Ectodermal cell (in vitro differentiated cells): ENCODE results near the gene CHKA.

Experiments used
- H3K27ac ChIP-seq: 2 replicates; pipeline ENCODE4 v1.7.0; 2013; ENCODE audit warnings: mild to moderate bottlenecking, low read depth, low read length; ENCODE audit not compliant: insufficient read depth, poor library complexity, severe bottlenecking
- H3K27me3 ChIP-seq: 2 replicates; pipeline ENCODE4 v1.7.0; 2013; ENCODE audit warnings: mild to moderate bottlenecking, low read length; ENCODE audit not compliant: insufficient read depth, control insufficient read depth, poor library complexity, severe bottlenecking
- H3K36me3 ChIP-seq: one replicate; pipeline ENCODE4 v1.7.0; 2013; ENCODE audit warnings: low read length; ENCODE audit not compliant: control insufficient read depth, insufficient read depth
- H3K4me1 ChIP-seq: one replicate; pipeline ENCODE4 v1.7.0; 2013; ENCODE audit warnings: low read length; ENCODE audit not compliant: control insufficient read depth, insufficient read depth
- H3K4me3 ChIP-seq: 2 replicates; pipeline ENCODE4 v1.7.0; 2013; ENCODE audit warnings: low read depth, low read length, control low read depth; ENCODE audit not compliant: insufficient read depth
- H3K9me3 ChIP-seq: 2 replicates; pipeline ENCODE4 v1.7.0; 2013; ENCODE audit warnings: mild to moderate bottlenecking, low read length, moderate library complexity; ENCODE audit not compliant: control insufficient read depth
- WGBS, 2 experiments: methylation state at CpG; one replicate each; pipeline ENCODE4 v1.1.7; 2013; ENCODE audit warnings: missing lambda C conversion rate in 2 of 2; 5-methylcytosine and 5-hydroxymethylcytosine counted together

The CHKA gene

GRCh38 chr11:68092411-68092810, 28.8 kb downstream of the CHKA start:
- Histone ChIP-seq H3K27me3 (no peaks in the 10 kb centered on the region), H3K4me3 (no peak overlapping the region), H3K9me3 (no peaks in the 10 kb centered on the region), H3K27ac (peak overlapping the region; percentile 26), H3K4me1 (peaks cover 3% of the 10 kb centered on the region), H3K36me3 (peaks cover 4% of the 10 kb centered on the region)
- 86 to 96% methylated on average over 2 of the region's 2 CpGs for WGBS, 2 experiments

- Histone ChIP-seq H3K27me3 (no peaks in the 10 kb centered on the region), H3K4me1 (peaks cover 3% of the 10 kb centered on the region), H3K27ac (no peak overlapping the region), H3K9me3 (no peaks in the 10 kb centered on the region), H3K36me3 (peaks cover 4% of the 10 kb centered on the region), H3K4me3 (no peak overlapping the region)
- WGBS, 2 experiments = 94 to 95% methylated on average over 6 of the region's 6 CpGs
Measured at GRCh38 chr11:68090706-68091105, 30.5 kb downstream of the CHKA start.

- WGBS, 2 experiments = 83 to 100% methylated on average over 1 of the region's 1 CpG
- peaks cover 4% of the 10 kb centered on the region for H3K36me3 ChIP-seq
- no peaks in the 10 kb centered on the region for H3K27me3 ChIP-seq
Measured at GRCh38 chr11:68090287-68090686, 30.9 kb downstream of the CHKA start.

GRCh38 chr11:68089679-68090078, 31.5 kb downstream of the CHKA start:
- Histone ChIP-seq H3K27me3 (no peaks in the 10 kb centered on the region), H3K36me3 (peaks cover 4% of the 10 kb centered on the region), H3K27ac (no peak overlapping the region), H3K9me3 (no peaks in the 10 kb centered on the region), H3K4me3 (no peak overlapping the region), H3K4me1 (peaks cover 3% of the 10 kb centered on the region)
- 95% methylated on average over 8 of the region's 8 CpGs for WGBS, 2 experiments

More at GRCh38 chr11:68090287-68090686, 30.9 kb downstream of the CHKA start:
- no peak overlapping the region for H3K4me3 ChIP-seq
- no peak overlapping the region for H3K27ac ChIP-seq
- peaks cover 3% of the 10 kb centered on the region for H3K4me1 ChIP-seq
- no peaks in the 10 kb centered on the region for H3K9me3 ChIP-seq

- H3K9me3 ChIP-seq = no peaks in the 10 kb centered on the region
- H3K27me3 ChIP-seq = no peaks in the 10 kb centered on the region
- H3K4me3 ChIP-seq = no peak overlapping the region
- no peak overlapping the region for H3K27ac ChIP-seq
- H3K4me1 ChIP-seq = no peaks in the 10 kb centered on the region
- no peaks in the 10 kb centered on the region for H3K36me3 ChIP-seq
- WGBS, 2 experiments = 92 to 100% methylated on average over 1 to 3 of the region's 3 CpGs
Measured at GRCh38 chr11:68083517-68083916, 37.7 kb downstream of the CHKA start.

GRCh38 chr11:68082481-68082880, 38.7 kb downstream of the CHKA start:
- Histone ChIP-seq H3K4me1 (no peaks in the 10 kb centered on the region), H3K9me3 (no peaks in the 10 kb centered on the region), H3K27ac (no peak overlapping the region), H3K4me3 (no peak overlapping the region), H3K27me3 (no peaks in the 10 kb centered on the region), H3K36me3 (no peaks in the 10 kb centered on the region)
- 83 to 100% methylated on average over 1 to 2 of the region's 3 CpGs for WGBS, 2 experiments

GRCh38 chr11:68081691-68082090, 39.5 kb downstream of the CHKA start:
- WGBS, 2 experiments = 93 to 96% methylated on average over 9 of the region's 9 CpGs
- no peaks in the 10 kb centered on the region for H3K4me1 ChIP-seq
- H3K27ac ChIP-seq = no peak overlapping the region
- H3K4me3 ChIP-seq = no peak overlapping the region
- no peaks in the 10 kb centered on the region for H3K27me3 ChIP-seq
- no peaks in the 10 kb centered on the region for H3K36me3 ChIP-seq
- no peaks in the 10 kb centered on the region for H3K9me3 ChIP-seq

GRCh38 chr11:68080860-68081259, 40.3 kb downstream of the CHKA start:
- H3K36me3 ChIP-seq = no peaks in the 10 kb centered on the region
- no peak overlapping the region for H3K4me3 ChIP-seq
- WGBS, 2 experiments = 94 to 97% methylated on average over 8 of the region's 8 CpGs
- H3K27me3 ChIP-seq = no peaks in the 10 kb centered on the region
- no peaks in the 10 kb centered on the region for H3K4me1 ChIP-seq
- no peaks in the 10 kb centered on the region for H3K9me3 ChIP-seq
- H3K27ac ChIP-seq = no peak overlapping the region

- Histone ChIP-seq H3K36me3 (no peaks in the 10 kb centered on the region), H3K4me3 (no peak overlapping the region), H3K9me3 (no peaks in the 10 kb centered on the region), H3K27me3 (no peaks in the 10 kb centered on the region), H3K27ac (no peak overlapping the region), H3K4me1 (no peaks in the 10 kb centered on the region)
- WGBS, 2 experiments = 94 to 96% methylated on average over 8 of the region's 8 CpGs
Measured at GRCh38 chr11:68077617-68078582, 43.3 kb downstream of the CHKA start.

- H3K36me3 ChIP-seq = no peaks in the 10 kb centered on the region
- WGBS, 2 experiments = 91 to 93% methylated on average over 10 of the region's 11 CpGs
Measured at GRCh38 chr11:68076371-68077042, 44.7 kb downstream of the CHKA start.

More at GRCh38 chr11:68076371-68077042, 44.7 kb downstream of the CHKA start:
- H3K9me3 ChIP-seq = no peaks in the 10 kb centered on the region
- H3K4me3 ChIP-seq = no peak overlapping the region
- no peak overlapping the region for H3K27ac ChIP-seq
- no peaks in the 10 kb centered on the region for H3K4me1 ChIP-seq
- no peaks in the 10 kb centered on the region for H3K27me3 ChIP-seq
